HCEC 1CT (cell line): ENCODE data around the gene CNN3.

Experiments
- DNase-seq: peaks from one replicate; pipeline ENCODE4 v3.0.0-alpha.2; 2017

The CNN3 gene

DNA sequence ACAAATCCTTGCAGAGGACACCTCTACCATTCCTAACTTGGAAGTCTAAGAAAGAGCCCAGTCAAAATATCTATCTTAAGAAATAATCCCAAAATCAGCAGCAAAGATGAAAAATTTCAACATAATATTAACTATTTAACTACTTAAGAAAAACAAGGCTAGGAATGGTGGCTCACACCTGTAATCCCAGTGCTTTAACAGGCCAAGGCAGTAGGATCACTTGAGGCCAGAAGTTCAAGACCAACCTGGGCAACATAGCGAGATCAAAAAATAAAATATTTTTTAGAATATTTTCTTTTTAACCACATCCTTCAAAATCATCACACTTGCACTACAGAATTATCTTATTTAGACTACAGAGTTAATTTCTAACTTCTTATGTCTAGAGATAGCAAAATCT is 4.9 kb downstream of the CNN3 start:
- no peak for DNase-seq

DNA sequence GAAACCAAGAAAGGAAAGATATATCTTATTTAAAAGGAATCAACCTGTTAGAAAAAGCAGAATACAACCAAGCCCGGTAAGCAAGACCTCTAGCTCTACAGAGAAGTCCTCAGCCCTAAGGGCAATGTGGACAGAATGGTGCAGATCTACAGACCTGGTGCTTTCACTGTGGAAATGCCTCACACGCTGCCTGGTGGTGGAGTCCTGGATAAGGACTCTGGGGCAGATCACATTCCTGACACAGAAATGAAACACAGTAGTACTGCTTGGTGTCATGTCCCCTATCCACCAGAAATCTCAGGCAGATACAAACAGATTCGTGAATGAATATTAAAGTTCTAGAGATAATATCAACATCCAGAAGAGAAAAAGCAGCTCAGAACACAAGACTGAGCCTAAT is 6.8 kb downstream of the CNN3 start:
- DNase-seq = no peak

DNA sequence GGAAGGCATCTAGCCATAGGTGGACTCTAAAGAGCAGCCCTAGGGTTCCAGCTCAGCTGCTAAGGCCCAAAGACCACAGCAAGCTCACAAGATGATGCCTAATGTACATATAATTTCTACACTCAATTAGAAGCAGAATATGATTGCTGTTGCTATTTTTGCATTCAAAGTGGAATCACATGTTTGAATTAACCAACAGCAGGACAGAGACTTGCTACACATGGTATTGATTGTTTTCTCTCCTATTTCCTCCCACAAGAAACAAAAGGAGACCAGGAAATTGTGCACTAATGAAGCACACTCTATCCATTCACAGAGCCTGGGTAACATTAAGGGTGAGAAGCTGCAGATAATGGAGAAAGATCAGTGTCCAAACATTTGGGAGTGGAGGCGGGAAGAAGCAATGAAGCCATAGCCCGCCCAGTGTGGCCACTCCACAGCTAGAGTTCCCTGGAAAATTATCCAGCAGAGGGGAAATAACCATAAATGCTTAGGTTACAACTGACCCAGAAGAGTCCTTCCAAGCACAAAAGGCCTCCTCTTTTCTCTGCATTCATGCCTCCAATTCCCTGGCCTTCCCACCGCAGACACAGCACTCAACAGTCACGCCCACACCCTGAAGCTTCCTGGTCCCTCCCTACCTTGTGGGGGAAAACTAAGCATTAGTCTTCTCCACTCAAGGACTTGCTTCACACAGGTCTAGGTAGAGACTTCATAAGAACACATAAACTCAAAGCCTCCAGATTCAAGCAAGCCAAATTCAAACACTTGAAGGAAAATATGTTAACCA is 7.5 kb downstream of the CNN3 start:
- DNase-seq = no peak

DNA sequence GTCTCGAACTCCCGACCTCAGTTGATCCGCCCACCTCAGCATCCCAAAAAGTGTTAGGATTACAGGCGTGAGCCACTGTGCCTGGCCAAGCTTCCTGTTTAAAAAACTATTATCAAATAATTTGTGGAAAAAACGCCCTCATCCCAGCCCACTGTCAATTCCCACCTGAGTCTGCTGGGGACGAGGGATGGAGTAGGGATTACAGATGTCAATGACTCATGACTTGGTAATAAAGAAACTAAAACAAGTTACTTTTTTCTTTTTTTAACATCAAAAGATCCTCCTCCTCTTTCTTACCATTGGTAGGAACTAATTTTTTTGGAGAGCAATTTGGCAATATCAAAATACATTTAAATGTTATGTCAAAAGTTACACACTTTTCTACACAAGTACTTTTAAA is 9.7 kb downstream of the CNN3 start:
- DNase-seq = no peak

DNA sequence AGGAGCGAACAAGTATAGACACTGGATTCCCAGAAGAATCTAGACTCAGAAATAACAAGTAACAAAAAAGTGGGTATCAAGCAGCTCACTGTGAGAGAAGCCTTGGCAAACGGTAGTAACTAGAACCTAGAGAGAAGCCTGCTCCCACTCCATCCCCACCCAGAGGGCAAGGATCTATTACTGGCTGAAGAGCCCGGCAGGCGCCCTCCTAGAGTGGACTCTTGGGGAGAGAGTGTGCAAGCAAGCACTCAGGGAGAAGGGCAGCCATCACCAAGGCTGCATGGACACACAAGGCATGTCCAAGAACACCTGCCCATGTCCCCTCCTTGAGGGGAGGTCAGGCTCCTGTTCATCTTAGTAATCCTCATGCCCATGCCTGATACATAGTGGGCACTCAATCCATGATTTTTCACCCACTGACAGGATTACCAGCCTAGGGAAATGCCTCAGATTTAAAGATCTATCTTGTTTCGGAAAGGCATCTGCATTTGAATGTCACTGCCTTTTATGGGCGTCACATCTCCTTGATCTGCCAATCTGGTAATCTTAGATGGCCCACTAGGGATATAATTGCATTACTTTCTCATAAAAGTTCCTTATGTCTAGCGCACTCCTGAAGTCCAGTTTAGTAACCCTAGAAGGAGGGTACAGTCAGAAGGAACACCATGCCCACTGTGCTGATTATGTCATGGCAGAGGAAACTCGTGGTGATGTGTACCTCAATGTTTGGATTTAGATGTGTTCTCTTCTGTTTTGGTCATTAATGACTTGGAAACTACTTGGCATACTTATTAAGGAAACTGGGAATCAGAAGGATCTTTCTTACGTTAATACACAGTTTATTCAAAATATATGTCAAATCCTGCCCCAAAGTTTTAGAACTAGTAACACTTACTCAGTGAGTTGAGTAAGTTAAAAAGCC is 14.4 kb downstream of the CNN3 start:
- DNase-seq = no peak

DNA sequence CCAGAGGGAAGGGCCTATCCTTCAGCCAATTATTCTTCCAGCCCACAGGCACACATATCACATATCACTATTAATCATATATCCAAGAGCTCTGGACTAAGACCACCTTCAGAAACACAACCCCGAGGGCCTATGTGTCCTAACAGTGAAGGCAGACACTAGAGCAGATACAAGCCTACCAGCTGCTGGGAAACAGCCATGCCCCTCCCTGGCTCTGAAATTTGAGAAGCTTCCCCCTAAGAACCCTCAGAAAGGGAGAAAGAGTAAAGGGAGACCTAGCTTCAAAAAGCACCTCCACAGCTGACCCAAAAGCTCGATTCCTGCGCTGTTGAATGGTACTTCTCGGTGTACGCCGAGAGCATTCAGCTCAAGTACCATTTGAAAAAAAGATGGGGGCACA is 17.4 kb downstream of the CNN3 start:
- DNase-seq = no peak

DNA sequence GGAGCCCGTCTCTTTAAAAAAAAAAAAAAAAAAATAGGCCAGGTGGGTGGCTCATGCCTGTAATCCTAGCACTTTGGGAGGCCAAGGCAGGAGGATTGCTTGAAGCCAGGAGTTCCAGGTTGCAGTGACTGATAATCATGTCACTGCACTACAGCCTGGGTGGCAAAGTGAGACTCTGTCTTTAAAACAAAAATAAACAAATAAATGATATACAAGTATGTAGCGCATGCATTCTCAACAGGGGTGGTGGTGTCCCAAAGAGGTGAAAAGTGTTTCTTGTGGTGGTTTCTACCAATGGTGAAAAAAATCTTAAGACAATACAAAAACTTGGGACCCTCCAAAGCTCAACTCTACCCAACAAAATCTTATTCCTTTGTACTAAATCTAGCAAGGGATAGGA is 17.9 kb downstream of the CNN3 start:
- no peak for DNase-seq

DNA sequence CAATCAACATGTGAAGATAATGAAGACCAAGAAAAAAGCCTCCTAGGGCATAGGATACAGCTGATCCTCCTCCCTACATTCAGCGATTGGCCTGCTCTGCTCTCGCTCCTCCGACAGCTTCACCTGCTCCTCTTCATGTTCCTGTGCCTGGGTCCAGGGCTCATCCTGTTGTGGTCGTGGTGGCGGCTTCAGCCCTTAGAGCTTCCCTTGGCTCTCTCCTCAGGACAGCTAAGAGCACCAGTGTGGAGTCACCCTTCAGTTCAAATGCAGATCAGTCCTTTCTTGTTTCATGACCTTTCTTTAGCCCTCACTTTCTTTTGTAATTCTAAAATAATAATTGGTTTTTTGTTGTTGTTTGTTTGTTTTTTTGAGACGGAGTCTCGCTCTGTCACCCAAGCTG is 18.7 kb downstream of the CNN3 start:
- no peak for DNase-seq

DNA sequence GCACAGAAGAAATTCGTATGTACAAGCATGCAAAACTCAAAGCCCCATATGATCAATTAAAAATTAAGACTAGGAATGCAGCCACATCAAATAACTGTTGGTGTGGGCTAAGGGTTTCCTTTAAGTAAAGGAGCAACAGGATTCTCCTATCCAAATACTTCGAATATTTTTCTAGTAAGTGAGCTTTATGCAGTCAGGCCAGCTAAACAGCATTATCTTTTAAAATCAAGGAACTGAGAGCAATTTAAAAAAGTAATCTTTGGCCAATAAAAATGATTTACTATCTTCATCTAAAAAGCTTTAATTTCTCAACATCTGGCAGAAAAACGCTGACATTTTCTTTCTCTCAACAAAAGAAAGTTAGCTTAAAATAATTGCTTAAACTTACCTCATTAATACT is 19.8 kb downstream of the CNN3 start:
- no peak for DNase-seq

DNA sequence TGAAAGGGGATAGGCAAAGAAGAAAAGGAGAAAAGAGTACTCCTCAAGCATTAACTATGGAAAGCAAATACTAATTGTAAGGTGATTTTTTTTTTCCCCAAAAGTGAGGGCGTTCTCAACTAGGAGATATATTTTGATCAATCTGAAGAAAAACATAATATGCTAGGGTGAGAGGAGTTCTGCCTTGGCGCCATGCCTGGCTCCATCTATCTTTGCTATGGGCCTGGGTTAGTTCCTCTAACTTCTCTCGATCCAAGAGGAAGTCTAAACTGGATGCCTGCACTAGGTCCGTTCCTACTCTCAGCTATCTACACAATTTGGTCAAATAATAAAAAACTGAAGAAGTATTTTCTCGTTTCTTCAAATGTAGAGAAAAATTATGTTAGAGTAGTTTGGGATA is 20.5 kb downstream of the CNN3 start:
- no peak for DNase-seq

DNA sequence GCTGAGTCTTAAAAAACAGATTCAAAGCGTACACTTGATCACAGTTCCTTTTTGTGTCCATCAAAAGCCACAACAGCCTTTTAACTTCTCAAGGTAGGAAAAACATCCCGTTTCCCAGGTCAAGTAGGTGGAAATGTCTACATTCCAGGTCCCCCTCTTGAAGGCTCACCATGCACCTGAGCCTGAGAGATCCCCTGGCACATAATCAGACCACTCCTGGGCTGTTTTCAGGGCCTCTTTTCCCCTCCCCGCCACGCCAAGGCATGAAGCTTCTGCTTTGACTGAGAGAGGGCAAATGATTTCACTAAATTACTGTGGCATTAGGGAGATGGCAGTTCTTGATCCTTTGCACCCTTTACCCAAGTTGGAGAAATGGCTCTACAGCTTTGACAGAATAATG is 21.7 kb downstream of the CNN3 start:
- DNase-seq = no peak

DNA sequence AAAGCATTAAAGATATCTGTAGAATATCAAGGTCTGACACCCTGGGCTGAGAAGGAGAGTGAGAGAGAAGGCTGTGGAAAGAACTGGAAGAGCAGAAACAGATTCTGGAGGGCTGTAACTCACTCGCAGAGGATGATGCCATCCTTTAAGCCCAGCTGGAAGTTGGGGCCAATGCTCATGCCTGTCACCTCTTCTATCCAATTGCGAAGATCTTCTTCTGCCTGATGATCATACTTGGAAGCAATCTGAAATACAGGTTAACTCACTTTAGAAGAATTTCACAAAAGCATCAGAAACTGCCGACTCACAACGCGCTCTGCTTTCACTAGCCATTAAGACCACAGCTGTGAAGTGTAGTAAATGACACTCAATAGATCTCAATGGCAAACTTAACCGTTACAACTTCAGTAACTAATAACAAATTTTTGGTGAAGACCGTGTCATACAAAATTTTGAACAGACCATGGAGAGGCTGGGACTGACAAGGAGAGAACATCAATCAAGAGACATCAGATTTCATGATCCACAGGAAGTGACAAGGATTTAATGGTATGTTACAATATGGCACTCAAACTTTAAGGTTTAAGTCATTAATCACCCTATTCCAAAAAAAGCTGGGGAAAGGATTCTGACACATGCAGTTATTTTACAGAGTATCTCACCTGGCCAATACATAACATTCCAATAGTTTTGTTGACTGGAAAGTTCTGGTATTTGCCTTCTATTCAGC is 23.5 kb downstream of the CNN3 start:
- DNase-seq = peak; percentile 18

DNA sequence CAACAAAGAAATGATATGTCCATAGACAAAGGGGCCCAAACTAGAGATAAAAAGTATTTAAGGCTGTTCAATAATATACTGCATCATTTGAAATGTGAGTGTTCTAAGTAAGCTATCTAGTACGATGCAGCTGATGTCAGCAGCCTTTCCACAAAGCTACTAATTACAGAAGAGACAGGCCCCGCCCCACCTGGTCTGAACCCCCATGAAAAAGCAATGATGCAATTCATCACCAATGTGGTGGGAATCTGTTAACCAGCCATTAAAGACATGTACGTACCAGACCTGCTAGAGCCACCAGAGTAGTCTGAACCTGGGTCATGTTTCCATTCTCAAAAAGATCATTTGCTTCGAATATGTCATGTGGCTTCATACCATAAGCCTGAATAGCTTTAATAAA is 25.1 kb downstream of the CNN3 start:
- DNase-seq = no peak

DNA sequence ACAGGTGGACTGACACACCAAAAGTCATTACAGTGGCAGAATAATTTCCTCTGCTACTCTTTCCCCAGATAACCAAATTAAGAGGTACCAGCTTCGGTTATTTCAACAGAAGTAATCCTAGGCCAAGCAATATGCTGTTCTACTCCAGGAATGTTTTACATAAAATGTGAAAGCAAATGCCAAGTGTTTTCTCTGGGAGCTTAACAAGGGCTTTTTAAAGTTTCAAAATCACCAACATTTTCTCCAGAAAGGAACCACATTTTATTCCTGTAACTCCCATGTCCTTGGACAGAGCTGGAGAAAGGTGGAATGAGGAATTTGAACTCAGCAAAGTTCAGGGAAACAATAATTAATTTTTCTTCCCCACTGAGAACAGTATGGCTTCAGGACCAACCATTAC is 27.2 kb downstream of the CNN3 start:
- no peak for DNase-seq

DNA sequence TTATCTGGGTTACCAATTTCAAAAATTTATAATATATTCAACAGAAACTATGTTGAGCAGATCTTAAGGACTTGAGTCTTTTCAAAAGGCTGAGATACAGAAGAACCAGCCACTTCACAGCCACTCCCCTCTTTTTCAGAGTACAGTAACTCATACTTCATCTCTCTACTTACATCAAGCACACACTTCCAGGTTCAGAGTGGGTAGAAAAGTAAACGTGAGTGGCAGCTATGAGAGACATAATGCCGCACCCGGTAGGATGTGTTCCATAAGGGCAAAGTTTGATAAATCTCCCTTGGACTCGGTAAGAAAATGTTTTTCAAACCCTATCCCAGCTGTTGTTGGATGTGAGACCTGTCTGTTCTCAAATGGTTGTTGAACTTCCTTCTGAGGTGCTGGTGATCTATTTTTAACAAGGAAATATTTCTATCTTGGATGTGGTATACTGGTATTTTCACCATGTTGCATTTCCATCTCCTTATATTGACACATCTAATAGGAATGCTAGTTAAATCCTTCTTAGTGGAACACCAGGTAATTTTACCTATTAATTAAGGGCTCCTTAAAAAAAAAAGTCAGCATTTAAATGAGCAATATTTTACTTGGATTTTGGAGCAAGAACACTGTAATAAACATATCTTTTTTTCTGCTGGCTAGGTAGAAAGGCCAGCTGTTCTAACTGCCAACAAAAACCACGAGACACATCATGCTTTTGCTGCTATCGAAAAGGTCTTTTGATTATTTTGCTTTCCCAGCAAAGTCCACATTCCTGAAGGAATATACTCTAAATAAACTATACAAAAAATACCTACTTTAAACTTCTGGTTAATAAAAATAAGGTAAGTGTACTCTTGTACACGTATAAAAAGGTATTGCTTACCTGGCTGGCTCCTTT is 28.2 kb downstream of the CNN3 start:
- no peak for DNase-seq

DNA sequence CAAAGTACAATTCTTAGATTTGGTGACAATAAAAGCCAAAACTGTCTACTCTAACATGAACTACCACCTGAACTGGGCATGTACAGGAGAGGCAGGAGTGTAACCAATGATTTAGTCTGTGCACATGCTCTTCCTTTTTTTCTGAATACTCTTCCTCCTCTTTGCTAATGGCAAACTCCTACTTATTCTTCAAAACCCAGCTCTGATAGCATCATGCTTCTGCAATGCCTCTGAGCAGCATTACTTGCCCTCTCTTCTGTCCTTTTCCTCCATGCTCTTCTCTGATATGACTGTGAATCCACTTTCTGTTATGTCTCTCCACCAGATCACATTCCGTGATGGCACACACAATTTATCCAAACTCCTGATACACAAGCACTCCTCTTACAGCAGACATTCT is 31.4 kb downstream of the CNN3 start:
- DNase-seq = no peak

DNA sequence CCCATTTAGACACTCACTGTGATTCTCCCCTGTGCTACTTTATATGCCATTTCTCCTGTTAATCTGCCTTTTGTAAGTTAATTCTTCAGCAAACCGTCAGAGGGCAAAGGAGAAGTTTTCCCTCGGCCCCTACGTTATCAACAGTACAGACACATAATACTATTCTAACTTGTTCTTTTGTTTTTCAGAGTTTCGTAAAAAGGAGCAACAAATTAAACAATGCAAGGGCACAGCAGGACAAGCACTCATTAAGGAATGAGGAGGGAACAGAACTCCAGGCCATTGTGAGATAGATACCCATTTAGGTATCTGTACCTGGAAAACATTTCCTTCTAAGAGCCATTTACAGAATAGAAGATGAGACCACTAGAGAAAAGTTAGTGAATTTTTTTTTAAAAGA is 32.3 kb downstream of the CNN3 start:
- DNase-seq = no peak

DNA sequence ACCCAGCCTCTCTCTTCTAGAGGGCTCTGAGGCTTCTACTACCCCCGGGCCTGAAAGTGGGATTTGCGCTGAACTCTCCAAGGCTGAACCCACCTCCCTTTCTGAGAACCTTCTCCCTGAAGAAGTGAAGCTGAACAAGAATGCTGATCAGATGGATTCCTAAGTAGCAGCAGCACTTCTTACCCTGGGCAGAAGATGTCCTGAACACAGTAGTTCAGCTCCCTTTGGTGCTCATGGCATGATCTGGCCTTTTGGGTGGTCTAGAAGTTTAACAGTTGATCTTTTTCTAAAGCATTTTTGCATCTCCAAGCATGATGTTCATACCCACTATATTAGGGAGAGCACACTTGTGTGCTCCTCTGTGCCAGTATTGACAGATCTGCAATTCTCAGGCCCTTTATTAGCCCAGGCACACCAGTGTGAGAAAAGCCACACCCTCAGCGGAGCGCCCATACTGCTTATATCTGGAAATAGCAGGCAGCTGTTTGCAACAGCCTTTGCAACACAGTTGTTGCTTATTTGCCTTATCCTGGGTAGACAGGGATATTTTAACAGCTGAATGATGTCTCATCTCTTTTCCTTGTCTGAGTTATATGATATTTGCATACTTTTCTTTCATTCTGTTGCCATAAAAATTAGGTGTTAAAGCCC is 34.2 kb downstream of the CNN3 start:
- no peak for DNase-seq

DNA sequence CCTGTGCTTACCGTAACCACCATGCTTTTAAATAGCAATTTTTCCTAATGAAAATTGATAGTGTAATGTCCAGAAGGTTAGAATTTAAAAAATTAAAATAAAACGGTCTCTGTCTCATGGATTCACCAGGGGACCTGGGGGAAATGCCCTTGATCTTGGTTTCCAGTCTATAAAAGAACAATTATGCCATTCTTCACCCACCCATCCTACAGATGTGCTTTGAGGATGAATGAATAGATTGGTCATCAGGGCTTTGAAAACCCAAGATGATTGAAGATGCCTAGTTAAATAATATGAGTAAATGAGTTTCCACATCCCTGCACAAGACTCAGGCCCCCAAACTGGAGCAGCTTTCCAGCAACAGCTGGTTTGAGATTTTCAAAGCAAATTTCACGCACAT is 38.7 kb downstream of the CNN3 start:
- no peak for DNase-seq

DNA sequence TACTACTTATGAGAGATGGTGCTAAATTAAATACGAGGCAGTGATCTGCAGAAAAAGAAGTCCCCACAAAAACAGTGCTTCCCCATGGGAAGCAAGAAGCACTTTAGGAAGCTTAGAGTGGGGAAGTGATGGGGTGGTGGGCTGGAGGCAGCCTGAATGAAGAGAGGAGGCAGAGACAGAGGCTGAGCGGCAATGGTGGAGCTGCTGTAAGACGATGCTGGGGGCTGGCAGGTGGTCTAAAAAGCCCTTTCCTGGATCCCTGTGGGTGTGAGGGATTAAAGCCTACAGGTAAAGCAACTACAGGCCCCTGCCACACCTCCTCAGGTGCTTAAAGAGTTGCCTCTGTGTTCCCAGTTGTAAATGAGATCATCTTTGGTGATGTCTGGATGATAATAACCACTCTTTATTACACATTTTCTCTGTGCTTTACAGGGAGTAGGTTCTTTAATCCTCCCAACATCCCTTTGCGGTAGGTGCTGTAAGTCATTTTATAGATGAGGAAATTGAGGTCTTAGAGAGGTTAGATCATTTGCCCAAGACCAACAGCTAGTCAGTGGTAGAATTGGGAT is 39.2 kb downstream of the CNN3 start:
- DNase-seq = no peak

DNA sequence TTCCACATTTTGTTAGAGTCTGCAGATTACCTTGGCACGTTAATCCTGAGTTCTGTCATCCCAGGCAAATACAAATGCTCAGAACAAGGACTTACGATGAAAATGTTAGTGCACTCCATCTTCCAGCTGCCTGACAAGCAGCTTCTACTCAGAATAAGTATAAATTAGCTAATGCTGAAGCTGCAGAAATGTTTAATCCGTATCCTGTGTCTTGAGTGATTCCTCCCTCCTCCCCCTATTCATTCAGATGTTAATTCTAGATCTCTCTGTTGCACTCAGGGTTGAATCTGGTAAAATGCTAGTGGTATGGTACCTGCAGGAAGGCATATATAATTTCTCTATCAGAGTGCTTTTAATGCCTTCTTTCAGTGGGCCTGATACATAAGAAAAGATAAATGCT is 39.8 kb downstream of the CNN3 start:
- DNase-seq = no peak

DNA sequence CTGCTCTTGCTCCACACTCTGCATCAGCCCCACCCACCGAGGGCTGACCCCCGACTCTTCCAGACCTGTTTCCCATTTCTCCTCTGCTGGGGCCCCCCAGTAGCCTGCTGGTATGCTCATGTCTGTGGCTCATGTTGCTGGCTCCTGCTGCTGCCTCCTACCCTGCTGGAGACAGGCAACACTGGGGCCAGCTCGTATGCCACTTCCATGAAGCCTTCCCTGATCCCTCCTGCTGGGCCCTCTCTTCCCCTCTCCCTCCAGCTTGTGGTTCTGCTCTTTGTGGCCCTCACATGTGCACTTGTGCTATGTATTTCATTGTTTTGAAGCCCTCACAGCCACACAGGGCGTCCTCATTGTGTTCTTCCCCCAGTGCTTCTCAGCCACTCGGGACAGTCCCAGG is 40.5 kb downstream of the CNN3 start:
- no peak for DNase-seq
